ENCODE data around the gene NINJ2.

The NINJ2 gene, protein sequence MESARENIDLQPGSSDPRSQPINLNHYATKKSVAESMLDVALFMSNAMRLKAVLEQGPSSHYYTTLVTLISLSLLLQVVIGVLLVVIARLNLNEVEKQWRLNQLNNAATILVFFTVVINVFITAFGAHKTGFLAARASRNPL

GRCh38 chr12:663293-663871 is at the start of gene NINJ2:
Gene NINJ2, minus strand, starts transcription at chr12:663445. Its CDS starts 85 bp downstream, at chr12:663360.
- TF ChIP-seq GATA2 (IDR thresholded peaks at IDR 0.05; ENCODE audit: low read depth, low read length) = no peak
- TF ChIP-seq GATA3 (IDR thresholded peaks at IDR 0.05; ENCODE audit: low read depth, low read length) = no peak

DNA sequence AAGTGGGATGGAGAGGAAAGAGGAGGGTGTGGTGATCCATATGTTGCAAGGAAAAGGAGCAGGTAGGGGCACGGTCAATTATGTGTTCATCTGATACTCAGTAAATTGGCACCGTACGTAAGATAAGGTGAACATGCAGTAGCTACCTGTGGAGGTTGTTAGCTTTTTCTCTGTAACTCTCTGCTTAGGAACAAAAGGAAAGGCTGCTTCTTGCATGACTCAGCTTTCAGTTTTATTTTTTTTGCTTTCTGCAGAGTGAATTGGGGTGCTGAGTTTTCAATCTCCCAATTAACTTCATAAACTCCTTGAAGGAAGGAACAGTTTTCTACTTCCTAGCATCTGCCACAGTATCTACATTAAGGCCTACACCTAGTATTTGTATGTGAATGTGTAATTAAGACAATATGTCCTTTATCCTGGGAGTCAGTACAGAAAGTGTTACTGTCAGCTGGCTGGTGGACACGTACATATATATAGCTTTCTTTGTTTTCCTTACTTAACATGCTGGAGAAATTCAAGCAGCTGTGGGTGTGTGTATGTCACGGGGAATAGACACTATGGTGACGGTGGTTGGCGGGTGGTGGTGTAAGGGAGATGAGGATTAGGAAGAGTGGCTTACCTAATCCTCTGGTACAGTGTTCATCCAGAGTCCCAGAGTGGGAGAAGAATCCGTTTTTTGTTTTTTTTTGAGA is 49.1 kb upstream of the NINJ2 start:
- TF ChIP-seq GATA2 (IDR thresholded peaks at IDR 0.05; ENCODE audit: low read depth, low read length) (no peak), GATA3 (IDR thresholded peaks at IDR 0.05; ENCODE audit: low read depth, low read length) (no peak)

- no peak for TF ChIP-seq GATA3 (IDR thresholded peaks at IDR 0.05; ENCODE audit: low read depth, low read length)
- no peak for TF ChIP-seq GATA2 (IDR thresholded peaks at IDR 0.05; ENCODE audit: low read depth, low read length)
These were observed 46.3 kb upstream of the NINJ2 start for GRCh38 chr12:709455-710020.

DNA sequence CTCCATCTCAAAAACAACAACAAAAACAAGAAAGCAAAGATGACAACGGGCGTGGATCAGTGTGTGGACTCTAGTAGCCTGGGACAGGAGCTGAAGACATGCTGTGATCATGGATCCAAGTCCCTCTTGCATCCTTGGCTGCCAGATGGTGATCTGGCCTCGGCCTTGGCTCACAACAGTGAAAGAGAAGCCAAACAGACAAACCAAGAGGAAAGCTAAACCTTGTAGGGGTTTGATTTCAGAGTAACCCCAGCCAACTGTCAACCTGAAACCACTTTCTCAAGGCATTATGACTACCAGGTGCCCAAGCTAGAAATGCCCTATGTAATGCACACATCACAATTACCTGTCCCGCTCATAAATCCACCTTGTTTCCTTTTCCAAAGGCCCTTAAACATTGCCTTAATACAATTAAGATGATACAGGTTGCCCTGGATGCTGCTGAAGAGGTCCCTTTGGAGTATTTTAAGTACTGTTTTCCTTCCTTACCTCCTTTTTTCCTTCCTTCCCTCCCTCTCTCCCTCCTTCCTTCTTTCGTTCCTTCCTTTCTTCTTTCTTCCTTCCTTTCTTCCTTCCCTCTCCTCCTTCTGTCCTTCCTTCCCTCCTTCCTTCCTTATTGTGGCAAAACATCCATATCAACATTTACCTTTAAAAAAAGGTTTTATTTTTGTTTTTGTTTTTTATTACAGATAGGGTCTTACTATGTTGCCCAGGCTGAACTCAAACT is 41.4 kb upstream of the NINJ2 start:
- no peak for TF ChIP-seq GATA2 (IDR thresholded peaks at IDR 0.05; ENCODE audit: low read depth, low read length)
- TF ChIP-seq GATA3 (IDR thresholded peaks at IDR 0.05; ENCODE audit: low read depth, low read length) = no peak

DNA sequence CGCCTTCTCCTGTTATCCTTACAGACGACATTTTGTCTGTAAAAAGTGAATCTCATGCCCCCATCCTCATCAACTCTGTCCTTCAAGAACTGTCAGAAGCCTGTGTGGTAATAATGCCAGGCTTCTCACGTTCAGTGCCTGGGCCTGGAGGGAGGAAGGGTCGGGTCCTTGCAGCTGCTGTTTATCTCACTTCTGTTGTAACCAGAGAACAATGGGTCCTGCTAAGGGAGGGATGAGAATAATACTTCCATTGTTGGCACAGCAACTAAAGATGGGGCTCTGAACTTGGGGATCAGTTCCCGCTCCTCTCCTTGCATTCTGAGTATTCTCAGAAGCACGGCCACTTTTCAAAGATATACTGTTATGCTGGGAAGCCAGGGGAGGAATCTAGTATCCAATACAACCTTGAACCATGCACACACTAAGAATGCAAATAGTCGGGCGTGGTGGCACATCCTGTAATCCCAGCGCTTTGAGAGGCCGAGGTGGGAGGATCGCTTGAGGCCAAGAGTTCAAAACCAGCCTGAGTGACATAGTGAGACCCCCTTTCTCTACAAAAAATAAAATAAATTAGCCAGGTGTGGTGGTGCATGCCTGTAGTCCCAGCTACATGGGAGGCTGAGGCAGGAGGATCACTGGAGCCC is 38.8 kb upstream of the NINJ2 start:
- TF ChIP-seq GATA3 (IDR thresholded peaks at IDR 0.05; ENCODE audit: low read depth, low read length) = no peak

DNA sequence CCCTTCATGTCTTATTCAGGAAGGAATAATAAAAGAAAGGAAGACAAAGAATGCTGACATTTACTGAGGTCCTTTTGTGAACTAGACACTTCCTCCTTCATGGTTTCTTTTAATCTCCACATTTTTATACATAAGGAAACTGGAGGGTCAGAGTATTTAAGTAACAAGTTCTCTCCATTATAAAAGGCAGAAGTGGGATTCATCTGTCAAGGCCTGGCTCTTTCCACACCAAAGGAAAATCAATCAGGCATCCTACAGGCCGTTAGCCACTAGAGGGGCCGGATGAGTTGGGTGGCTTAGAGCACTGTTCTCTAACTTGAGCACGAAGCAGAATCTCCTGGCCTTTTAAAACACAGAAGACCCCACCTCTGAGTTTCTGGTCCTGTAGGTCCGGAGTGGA is 36.8 kb upstream of the NINJ2 start:
- no peak for TF ChIP-seq GATA2 (IDR thresholded peaks at IDR 0.05; ENCODE audit: low read depth, low read length)
- TF ChIP-seq GATA3 (IDR thresholded peaks at IDR 0.05; ENCODE audit: low read depth, low read length) = no peak

GRCh38 chr12:697481-697880 is 34.2 kb upstream of the NINJ2 start:
- TF ChIP-seq GATA3 (IDR thresholded peaks at IDR 0.05; ENCODE audit: low read depth, low read length) (no peak), GATA2 (IDR thresholded peaks at IDR 0.05; ENCODE audit: low read depth, low read length) (no peak)

GRCh38 chr12:694734-695503 is 31.7 kb upstream of the NINJ2 start:
- TF ChIP-seq GATA2 (IDR thresholded peaks at IDR 0.05; ENCODE audit: low read depth, low read length) = no peak
- TF ChIP-seq GATA3 (IDR thresholded peaks at IDR 0.05; ENCODE audit: low read depth, low read length) = no peak

DNA sequence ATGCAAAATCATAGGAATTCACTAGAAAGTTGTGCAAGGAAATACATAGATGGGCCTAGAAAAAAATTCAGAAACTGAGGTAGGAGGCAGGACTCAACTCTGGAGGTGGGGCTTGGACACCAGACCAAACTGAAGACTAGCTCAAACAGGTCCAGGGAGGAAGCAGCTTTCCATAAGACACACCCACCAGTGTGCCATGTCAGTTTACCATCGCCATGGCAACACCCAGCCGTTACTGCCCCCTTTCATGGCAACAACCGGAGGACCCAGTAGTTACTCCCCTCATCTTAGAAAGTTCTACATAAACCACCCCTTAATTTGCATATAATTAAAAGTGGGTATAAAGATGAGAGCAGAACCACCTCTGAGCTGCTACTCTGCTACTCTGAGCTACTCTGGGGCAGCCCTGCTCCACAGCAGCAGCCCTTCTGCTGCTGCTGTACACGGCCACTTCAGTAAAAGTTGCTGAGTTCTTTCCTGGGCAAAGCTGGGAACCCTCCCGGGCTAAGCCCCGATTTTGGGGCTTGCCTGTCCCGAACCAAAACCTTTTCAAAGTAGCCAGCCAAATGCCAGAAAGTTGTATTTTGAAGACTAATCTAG is 30.8 kb upstream of the NINJ2 start:
- TF ChIP-seq GATA2 (IDR thresholded peaks at IDR 0.05; ENCODE audit: low read depth, low read length) (no peak), GATA3 (IDR thresholded peaks at IDR 0.05; ENCODE audit: low read depth, low read length) (no peak)

GRCh38 chr12:692274-692673 is 29.0 kb upstream of the NINJ2 start:
- no peak for TF ChIP-seq GATA2 (IDR thresholded peaks at IDR 0.05; ENCODE audit: low read depth, low read length)
- no peak for TF ChIP-seq GATA3 (IDR thresholded peaks at IDR 0.05; ENCODE audit: low read depth, low read length)

GRCh38 chr12:690466-690865 is 27.2 kb upstream of the NINJ2 start:
- no peak for TF ChIP-seq GATA2 (IDR thresholded peaks at IDR 0.05; ENCODE audit: low read depth, low read length)
- no peak for TF ChIP-seq GATA3 (IDR thresholded peaks at IDR 0.05; ENCODE audit: low read depth, low read length)

- TF ChIP-seq GATA3 (IDR thresholded peaks at IDR 0.05; ENCODE audit: low read depth, low read length) (no peak), GATA2 (IDR thresholded peaks at IDR 0.05; ENCODE audit: low read depth, low read length) (no peak)
These were observed 22.1 kb upstream of the NINJ2 start for GRCh38 chr12:685388-685787.

DNA sequence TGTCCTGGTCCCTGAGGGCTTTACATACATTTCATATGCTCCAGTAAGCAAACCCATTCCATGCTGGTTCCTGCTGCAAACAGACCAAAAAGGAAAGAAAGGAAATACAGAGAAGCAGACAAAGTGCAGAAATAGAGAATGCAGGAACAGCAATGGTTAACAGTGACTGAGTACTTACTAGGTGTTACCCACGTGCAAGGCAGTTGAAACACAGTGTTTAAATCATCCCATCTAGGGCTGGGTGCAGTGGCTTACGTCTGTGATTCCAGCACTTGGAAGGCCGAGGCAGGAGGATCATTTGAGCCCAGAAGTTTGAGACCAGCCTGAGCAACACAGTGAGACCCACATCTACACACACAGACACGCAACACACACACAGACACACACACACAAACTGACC is 21.2 kb upstream of the NINJ2 start:
- no peak for TF ChIP-seq GATA3 (IDR thresholded peaks at IDR 0.05; ENCODE audit: low read depth, low read length)
- no peak for TF ChIP-seq GATA2 (IDR thresholded peaks at IDR 0.05; ENCODE audit: low read depth, low read length)

Data from SH-SY5Y (cell line).